H1 (cell line): ENCODE results near the gene LYAR. TPM values are rescaled to one million over a fixed set of nuclear protein-coding genes. Genes with fewer than 3 reads are reported as not detected.

ENCODE experiments used
- CTCF ChIA-PET: fragments of 300-600 bp; sonication (Branson Sonifier 250); formaldehyde crosslinking; loops from one replicate; lab custom pipeline; 2021; ENCODE audit not compliant: partially characterized antibody; lab: Charles Lee
- POLR2A ChIA-PET: fragments of 300-600 bp; sonication (Branson Sonifier 250); formaldehyde crosslinking; loops from one replicate; lab custom pipeline; 2021; ENCODE audit warnings: inconsistent platforms; ENCODE audit not compliant: partially characterized antibody; lab: Charles Lee
- DNase-seq, 2 experiments: peaks; one replicate each; pipeline versions ENCODE4 v3.0.0 to v3.0.0-alpha.2; 2010 to 2022; ENCODE audit warnings: low spot score in 2 of 2, low read depth in 1 of 2, mixed read lengths in 1 of 2
- FAIRE-seq: peaks from 2 replicates; lab custom pipeline; 2011; peaks lifted over from hg19 to GRCh38; lab: Jason Lieb, UNC
- H2AFZ ChIP-seq: 2 replicates; pipeline ENCODE4 v1.8.1; 2012; ENCODE audit warnings: low read length, inconsistent platforms
- H2AK5ac ChIP-seq: 2 replicates; pipeline ENCODE4 v1.6.1; 2013; ENCODE audit warnings: low read depth, low read length
- H2BK120ac ChIP-seq: replicated peaks from 2 replicates; pipeline ENCODE3; 2013; ENCODE audit warnings: low read depth, low read length, inconsistent platforms
- H2BK12ac ChIP-seq: 2 replicates; pipeline ENCODE4 v1.6.1; 2013; ENCODE audit warnings: low read depth, low read length
- H2BK15ac ChIP-seq: 2 replicates; pipeline ENCODE4 v1.6.1; 2013; ENCODE audit warnings: low read length
- H2BK20ac ChIP-seq: 2 replicates; pipeline ENCODE4 v1.6.1; 2013; ENCODE audit warnings: low read length
- H2BK5ac ChIP-seq: 2 replicates; pipeline ENCODE4 v1.6.1; 2013; ENCODE audit warnings: low read depth, low read length
- H3K14ac ChIP-seq: 2 replicates; pipeline ENCODE4 v1.6.1; 2013; ENCODE audit warnings: inconsistent platforms; ENCODE audit not compliant: insufficient read length
- H3K18ac ChIP-seq: 2 replicates; pipeline ENCODE4 v1.6.1; 2013; ENCODE audit warnings: low read length; ENCODE audit errors: extremely low read depth
- H3K23ac ChIP-seq: 2 replicates; pipeline ENCODE4 v1.6.1; 2013; ENCODE audit warnings: inconsistent platforms; ENCODE audit not compliant: insufficient read length
- H3K23me2 ChIP-seq: 2 replicates; pipeline ENCODE4 v1.6.1; 2013; ENCODE audit warnings: low read depth, low read length
- H3K27ac ChIP-seq: 2 replicates; pipeline ENCODE4 v1.6.1; 2011; ENCODE audit warnings: low read depth, low read length, inconsistent platforms
- H3K27me3 ChIP-seq, 4 experiments: replicated peaks in 1 of 4; 1 replicate in 1 of 4; 2 replicates in 3 of 4; pipeline versions ENCODE4 v1.6.1 to v1.8.1; 2011 to 2013; ENCODE audit warnings: low read length in 3 of 4, mild to moderate bottlenecking in 3 of 4, inconsistent platforms in 2 of 4, mixed read lengths in 2 of 4, moderate library complexity in 1 of 4; ENCODE audit not compliant: control insufficient read depth in 3 of 4, insufficient read depth in 3 of 4; ENCODE audit errors: extremely low read depth in 1 of 4
- H3K36me3 ChIP-seq, 4 experiments: 2 replicates each; pipeline versions ENCODE4 v1.6.1 to v1.8.1; 2011 to 2013; ENCODE audit warnings: mild to moderate bottlenecking in 4 of 4, low read length in 3 of 4, moderate library complexity in 2 of 4, control low read depth in 1 of 4, inconsistent platforms in 1 of 4; ENCODE audit not compliant: insufficient read depth in 4 of 4, control insufficient read depth in 2 of 4
- H3K4ac ChIP-seq: replicated peaks from 2 replicates; pipeline ENCODE3; 2013; ENCODE audit warnings: low read length, low read depth, mixed read lengths, inconsistent platforms; ENCODE audit not compliant: insufficient read length
- H3K4me1 ChIP-seq, 4 experiments: replicated peaks in 1 of 4; 1 replicate in 1 of 4; 2 replicates in 3 of 4; pipeline versions ENCODE4 v1.6.1 to v1.8.1; 2011 to 2013; ENCODE audit warnings: low read length in 3 of 4, inconsistent platforms in 2 of 4, mixed read lengths in 1 of 4; ENCODE audit not compliant: insufficient read depth in 4 of 4, control insufficient read depth in 3 of 4
- H3K4me2 ChIP-seq, 2 experiments: 2 replicates each; pipeline versions ENCODE4 v1.6.1 to v1.8.1; 2011 to 2013; ENCODE audit warnings: low read depth in 2 of 2, low read length in 2 of 2, control low read depth in 1 of 2, inconsistent platforms in 1 of 2, mild to moderate bottlenecking in 1 of 2; ENCODE audit not compliant: insufficient read depth in 1 of 2
- H3K4me3 ChIP-seq, 4 experiments: fragments of 200-600, 300-600 bp in 1 of 4; sonication (generic), shearing (Covaris generic), sonication (Bioruptor Twin) in 1 of 4; 2 replicates each; pipeline versions ENCODE4 v1.5.1 to v1.8.1; 2011 to 2016; ENCODE audit warnings: low read length in 4 of 4, low read depth in 3 of 4, control low read depth in 2 of 4, inconsistent platforms in 2 of 4, mild to moderate bottlenecking in 2 of 4, mixed read lengths in 1 of 4, moderate library complexity in 1 of 4; ENCODE audit not compliant: insufficient read depth in 2 of 4; ENCODE audit errors: extremely low read depth in 1 of 4
- H3K56ac ChIP-seq: replicated peaks from 2 replicates; pipeline ENCODE3; 2013; ENCODE audit warnings: low read depth, mild to moderate bottlenecking, mixed read lengths, low read length, inconsistent platforms; ENCODE audit not compliant: insufficient read length
- H3K79me1 ChIP-seq: 2 replicates; pipeline ENCODE4 v1.6.1; 2013; ENCODE audit warnings: low read depth, low read length, control low read depth
- H3K79me2 ChIP-seq, 2 experiments: 2 replicates each; pipeline versions ENCODE4 v1.6.1 to v1.8.1; 2012 to 2013; ENCODE audit warnings: low read length in 2 of 2, mild to moderate bottlenecking in 2 of 2, inconsistent platforms in 1 of 2; ENCODE audit not compliant: insufficient read depth in 2 of 2, control insufficient read depth in 1 of 2
- H3K9ac ChIP-seq, 4 experiments: replicated peaks in 1 of 4; 1 replicate in 1 of 4; 2 replicates in 3 of 4; pipeline versions ENCODE4 v1.6.1 to v1.8.1; 2011 to 2013; ENCODE audit warnings: low read depth in 3 of 4, low read length in 3 of 4, control low read depth in 2 of 4, mild to moderate bottlenecking in 2 of 4, moderate library complexity in 2 of 4, inconsistent platforms in 1 of 4; ENCODE audit errors: extremely low read depth in 1 of 4
- H3K9me3 ChIP-seq, 2 experiments: 2 replicates each; pipeline versions ENCODE4 v1.6.1 to v1.8.1; 2012 to 2013; ENCODE audit warnings: mild to moderate bottlenecking in 2 of 2, moderate library complexity in 2 of 2, control low read depth in 1 of 2, inconsistent platforms in 1 of 2, low read depth in 1 of 2, low read length in 1 of 2, mixed read lengths in 1 of 2; ENCODE audit not compliant: insufficient read depth in 2 of 2
- H4K20me1 ChIP-seq, 2 experiments: replicated peaks in 1 of 2; 2 replicates each; pipeline versions ENCODE3 to v1.8.1; 2011 to 2013; ENCODE audit warnings: inconsistent platforms in 2 of 2, low read length in 2 of 2, mild to moderate bottlenecking in 1 of 2; ENCODE audit not compliant: insufficient read depth in 2 of 2, control insufficient read depth in 1 of 2
- H4K5ac ChIP-seq: 2 replicates; pipeline ENCODE4 v1.6.1; 2013; ENCODE audit warnings: low read length, low read depth, mixed read lengths, inconsistent platforms; ENCODE audit not compliant: insufficient read length
- H4K8ac ChIP-seq: 2 replicates; pipeline ENCODE4 v1.8.0; 2013; ENCODE audit warnings: mild to moderate bottlenecking, moderate library complexity, low read length, inconsistent platforms; ENCODE audit not compliant: insufficient read depth; ENCODE audit errors: extremely low read depth
- H4K91ac ChIP-seq: replicated peaks from 2 replicates; pipeline ENCODE3; 2013; ENCODE audit warnings: low read length, mixed read lengths, inconsistent platforms; ENCODE audit not compliant: insufficient read length
- BACH1 ChIP-seq: IDR thresholded peaks from 2 replicates; pipeline ENCODE4 v1.6.1; 2012; ENCODE audit warnings: low read length, improper control_type of control experiment
- CBX5 ChIP-seq: fragments of 300-800, 300-1000 bp; sonication (generic); IDR thresholded peaks from 2 replicates; pipeline ENCODE4 v1.7.1; 2016; ENCODE audit warnings: antibody characterized with exemption, low read length, low read depth
- CHD2 ChIP-seq: IDR thresholded peaks from 2 replicates; pipeline ENCODE4 v1.6.1; 2012; ENCODE audit warnings: low read length, improper control_type of control experiment
- CREB1 ChIP-seq: IDR thresholded peaks from 2 replicates; pipeline ENCODE4 v1.6.1; 2012; ENCODE audit warnings: inconsistent platforms
- KDM1A ChIP-seq: fragments of 200-600, 300-600 bp; sonication (generic); IDR thresholded peaks from 2 replicates; pipeline ENCODE4 v1.7.1; 2016; ENCODE audit warnings: mild to moderate bottlenecking, low read length, borderline replicate concordance
- KDM4A ChIP-seq: IDR thresholded peaks from one replicate; pipeline ENCODE4 v1.7.1; 2012; ENCODE audit warnings: low read depth, mild to moderate bottlenecking, moderate library complexity, low read length, inconsistent platforms; ENCODE audit not compliant: severe bottlenecking
- MAFK ChIP-seq: IDR thresholded peaks from 2 replicates; pipeline ENCODE4 v1.6.1; 2012; ENCODE audit warnings: low read depth, mild to moderate bottlenecking, improper control_type of control experiment, low read length
- PHF8 ChIP-seq: fragments of 200-600 bp; sonication (generic); conservative IDR thresholded peaks from 2 replicates; pipeline ENCODE4 v1.7.1; 2012; ENCODE audit warnings: low read depth, mild to moderate bottlenecking, inconsistent platforms, low read length, moderate library complexity
- POLR2A ChIP-seq, 2 experiments: IDR thresholded peaks; 1 replicate in 1 of 2; 2 replicates in 1 of 2; pipeline ENCODE4 v1.6.1; 2011; ENCODE audit warnings: low read depth in 2 of 2, low read length in 2 of 2, mild to moderate bottlenecking in 2 of 2; ENCODE audit errors: control extremely low read depth in 1 of 2
- SIX5 ChIP-seq: IDR thresholded peaks from 2 replicates; pipeline ENCODE4 v1.6.1; 2011; ENCODE audit warnings: mild to moderate bottlenecking, low read depth, low read length
- SP2 ChIP-seq: IDR thresholded peaks from 2 replicates; pipeline ENCODE4 v1.6.1; 2012; ENCODE audit warnings: mild to moderate bottlenecking, low read length, inconsistent platforms
- SRF ChIP-seq: IDR thresholded peaks from 2 replicates; pipeline ENCODE4 v1.6.1; 2011; ENCODE audit warnings: mild to moderate bottlenecking, low read depth, low read length, moderate library complexity
- TEAD4 ChIP-seq: IDR thresholded peaks from 2 replicates; pipeline ENCODE4 v1.6.1; 2012; ENCODE audit warnings: low read depth, low read length, inconsistent platforms, mixed read lengths
- WGBS, 2 experiments: shearing (Covaris generic) in 1 of 2; methylation state at CpG; one replicate each; pipeline versions ENCODE4 v1.1.6 to v1.1.7; 2013 to 2015; ENCODE audit warnings: low lambda C conversion rate in 2 of 2, mixed read lengths in 2 of 2, inconsistent platforms in 1 of 2, low coverage in 1 of 2, missing lambda C conversion rate in 1 of 2; ENCODE audit not compliant: insufficient replicate concordance in 2 of 2, insufficient coverage in 1 of 2, insufficient read length in 1 of 2; ENCODE audit errors: extremely low coverage in 1 of 2, missing lambda C conversion rate in 1 of 2; 5-methylcytosine and 5-hydroxymethylcytosine counted together
- polyA plus RNA-seq, 7 experiments: library from polyadenylated mRNA; depleted of rRNA in 3 of 7; stranded (reverse) in 5 of 7; unstranded in 2 of 7; fragments of >200 nt in 5 of 7; fragments of 200-250 nt in 2 of 7; gene quantifications; 1 replicate in 5 of 7; 2 replicates in 1 of 7; 4 replicates in 1 of 7; pipeline versions ENCODE4 v1.2.1 to v1.2.3, GENCODE V29; 2011 to 2013; ENCODE audit warnings: missing spikeins in 2 of 7, mixed read lengths in 2 of 7
- total RNA-seq: library from RNA; stranded (reverse); fragmentation: NEBNext Ultra II Directional; extraction: Animal tissue kit (Norgen Biotek cat#: 25700); gene quantifications from 2 replicates; pipeline ENCODE4 v1.2.1, GENCODE V29; 2021
- TF ChIP-seq, protein P1 (sequence below): IDR thresholded peaks from 2 replicates; pipeline ENCODE4 v1.6.1; 2011; ENCODE audit warnings: low read depth, mild to moderate bottlenecking, low read length; ENCODE audit not compliant: insufficient read depth
- TF ChIP-seq, protein P2 (sequence below): IDR thresholded peaks from 2 replicates; pipeline ENCODE4 v1.6.1; 2012; ENCODE audit warnings: inconsistent platforms

LYAR gene
- total and polyA plus RNA-seq, 2 of the 8 experiments (the other 6 are each of a cell fraction or from before 2014, with no cell fraction given): 6.5 to 46.9 TPM

DNA sequence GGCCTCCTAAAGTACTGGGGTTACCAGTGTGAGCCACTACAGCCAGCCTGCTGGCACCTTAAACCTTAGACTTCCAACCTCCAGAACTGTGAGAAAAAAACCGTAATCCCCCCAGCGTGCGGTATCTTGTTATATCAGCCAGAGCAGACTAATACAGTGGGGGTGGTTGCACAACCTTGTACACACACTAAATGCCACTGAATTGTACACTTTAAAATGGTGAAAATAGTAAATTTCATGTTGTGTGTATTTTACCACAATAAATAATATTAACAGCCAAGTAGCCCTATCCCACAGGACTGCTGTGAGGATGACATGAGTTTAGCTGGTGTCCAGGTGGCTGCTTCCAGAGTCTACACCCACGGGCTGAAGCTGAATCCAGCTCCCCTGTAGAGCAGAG lies 38.9 kb upstream of the LYAR start:
- ChIA-PET CTCF (interaction anchor here (0.7 to 1.8 kb wide), 7 partner anchors 9 to 73 kb away, joined by 3 to 8 read pairs (median 3); no protein-coding TSS in a partner anchor), POLR2A (no interaction called here)
- Histone ChIP-seq H4K8ac (no peak overlapping the region), H3K79me2 (no peaks in the 10 kb centered on the region), H2AK5ac (no peak overlapping the region), H2BK12ac (no peak overlapping the region), H3K23me2 (no peaks in the 10 kb centered on the region), H2BK20ac (no peak overlapping the region), H3K79me1 (no peaks in the 10 kb centered on the region), H3K27ac (no peak overlapping the region), H2BK5ac (no peak overlapping the region), H4K20me1 (no peaks in the 10 kb centered on the region), H3K14ac (no peak overlapping the region), H4K5ac (no peak overlapping the region), H2BK120ac (no peak overlapping the region), H3K18ac (no peak overlapping the region), H3K36me3 (no peaks in the 10 kb centered on the region), H4K91ac (no peak overlapping the region), H3K23ac (no peak overlapping the region), H3K27me3 (no peaks in the 10 kb centered on the region), H3K4me1 (peaks cover 0 to 4% (median 1%) of the 10 kb centered on the region in 4 experiments; a peak in 2 of 7 replicates), H2BK15ac (no peak overlapping the region), H3K4me3 (no peak overlapping the region), H2AFZ (no peak overlapping the region), H3K4me2 (no peak overlapping the region), H3K9ac (no peak overlapping the region), H3K4ac (no peak overlapping the region), H3K9me3 (no peaks in the 10 kb centered on the region), H3K56ac (no peak overlapping the region)
- DNase-seq (no peak), FAIRE-seq (no peak)
- 85% methylated on average over 4 of the region's 4 CpGs; no CpG with 5 or more reads in 1 of the 2 experiments for WGBS, 2 experiments
- no peak for TF ChIP-seq MAFK
- TF ChIP-seq SIX5: no peak
- TF ChIP-seq CREB1: no peak
- TF ChIP-seq, protein P1, sequence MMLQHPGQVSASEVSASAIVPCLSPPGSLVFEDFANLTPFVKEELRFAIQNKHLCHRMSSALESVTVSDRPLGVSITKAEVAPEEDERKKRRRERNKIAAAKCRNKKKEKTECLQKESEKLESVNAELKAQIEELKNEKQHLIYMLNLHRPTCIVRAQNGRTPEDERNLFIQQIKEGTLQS: no peak
- TF ChIP-seq SP2: no peak
- no peak for TF ChIP-seq CHD2
- no peak for TF ChIP-seq POLR2A (IDR thresholded peaks at IDR 0.05; ENCODE audit: control extremely low read depth in 1 of 2, low read depth in 2 of 2, low read length in 2 of 2)
- no peak for TF ChIP-seq CBX5
- no peak for TF ChIP-seq KDM1A
- TF ChIP-seq, protein P2, sequence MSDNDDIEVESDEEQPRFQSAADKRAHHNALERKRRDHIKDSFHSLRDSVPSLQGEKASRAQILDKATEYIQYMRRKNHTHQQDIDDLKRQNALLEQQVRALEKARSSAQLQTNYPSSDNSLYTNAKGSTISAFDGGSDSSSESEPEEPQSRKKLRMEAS: no peak
- TF ChIP-seq KDM4A: no peak
- TF ChIP-seq SRF: no peak
- no peak for TF ChIP-seq TEAD4
- TF ChIP-seq BACH1: no peak
- no peak for TF ChIP-seq PHF8
